Fibroblast of peridontal ligament (primary cell): Measurements from ENCODE around the gene TSHB.

Source experiments
- DNase-seq: peaks from one replicate; pipeline ENCODE4 v3.0.0-alpha.2; 2010; ENCODE audit errors: extremely low read depth

The TSHB gene

GRCh38 chr1:115060501-115060900, 30.9 kb downstream of the TSHB start:
- no peak for DNase-seq

GRCh38 chr1:115062542-115063004, 32.9 kb downstream of the TSHB start:
- DNase-seq = no peak

GRCh38 chr1:115063228-115063901, 33.7 kb downstream of the TSHB start:
- no peak for DNase-seq

DNA sequence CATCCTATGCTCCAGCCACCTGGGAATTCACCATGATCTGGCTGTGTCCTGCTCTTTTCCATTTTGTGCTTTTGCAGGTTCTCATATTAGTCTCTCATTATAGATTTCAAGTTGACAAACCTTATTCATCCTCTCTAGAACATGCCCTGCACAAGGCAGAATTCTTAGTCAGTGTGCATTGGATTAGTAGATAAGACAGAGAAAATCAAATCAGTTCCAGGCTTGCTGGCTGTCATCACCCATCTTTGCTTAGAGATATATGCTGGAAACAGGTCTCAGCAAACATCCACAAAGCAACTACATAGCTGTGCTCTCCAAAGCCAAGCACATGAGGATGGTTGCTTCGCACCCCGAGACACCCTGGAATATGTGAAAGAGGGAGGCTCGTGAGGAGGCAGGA, 34.8 kb downstream of the TSHB start:
- no peak for DNase-seq

- DNase-seq = no peak
Observed at GRCh38 chr1:115065021-115065420, 35.4 kb downstream of the TSHB start.

GRCh38 chr1:115067161-115067859, 37.7 kb downstream of the TSHB start:
- peak; percentile 31 for DNase-seq

DNA sequence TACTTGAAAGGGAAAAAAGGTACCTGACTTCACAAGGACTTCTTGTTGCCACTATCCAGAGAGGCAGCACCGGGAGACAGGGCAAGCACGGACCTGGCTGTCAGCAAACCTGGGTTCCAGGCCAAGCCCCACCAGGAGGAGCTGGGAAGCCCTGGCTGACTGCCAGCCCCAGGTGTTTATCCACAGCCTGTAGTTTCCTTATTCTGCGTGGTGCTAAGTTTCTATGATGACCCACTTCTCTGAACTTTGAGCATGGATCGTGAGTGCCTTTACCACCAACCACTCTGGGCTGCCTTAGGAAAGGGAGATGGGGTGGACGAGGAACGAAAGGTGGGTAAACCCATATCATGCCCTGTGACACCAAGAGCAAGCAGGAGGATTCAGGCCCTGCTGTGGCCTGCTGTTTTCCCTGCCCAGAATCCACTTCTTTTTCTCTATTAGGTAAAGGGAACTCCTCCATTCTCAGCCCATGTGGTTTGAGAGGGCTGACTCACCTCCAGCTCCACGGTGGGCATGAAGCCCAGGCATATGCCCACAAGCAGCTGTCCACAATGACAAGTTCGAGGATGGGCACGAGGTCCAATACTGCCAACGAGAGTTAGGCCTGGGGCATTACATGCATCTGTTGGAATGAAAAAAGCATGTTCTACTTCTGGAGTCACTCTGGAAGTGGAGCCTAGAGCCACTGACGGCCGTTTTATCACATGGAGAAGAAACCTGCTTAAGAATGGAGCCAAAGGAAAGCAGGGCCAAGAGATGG, 39.4 kb downstream of the TSHB start:
- DNase-seq = peak; percentile 21

- DNase-seq = peak; percentile 12
Observed at GRCh38 chr1:115069659-115070308, 40.2 kb downstream of the TSHB start.

GRCh38 chr1:115071012-115071664, 41.5 kb downstream of the TSHB start:
- DNase-seq = no peak

DNA sequence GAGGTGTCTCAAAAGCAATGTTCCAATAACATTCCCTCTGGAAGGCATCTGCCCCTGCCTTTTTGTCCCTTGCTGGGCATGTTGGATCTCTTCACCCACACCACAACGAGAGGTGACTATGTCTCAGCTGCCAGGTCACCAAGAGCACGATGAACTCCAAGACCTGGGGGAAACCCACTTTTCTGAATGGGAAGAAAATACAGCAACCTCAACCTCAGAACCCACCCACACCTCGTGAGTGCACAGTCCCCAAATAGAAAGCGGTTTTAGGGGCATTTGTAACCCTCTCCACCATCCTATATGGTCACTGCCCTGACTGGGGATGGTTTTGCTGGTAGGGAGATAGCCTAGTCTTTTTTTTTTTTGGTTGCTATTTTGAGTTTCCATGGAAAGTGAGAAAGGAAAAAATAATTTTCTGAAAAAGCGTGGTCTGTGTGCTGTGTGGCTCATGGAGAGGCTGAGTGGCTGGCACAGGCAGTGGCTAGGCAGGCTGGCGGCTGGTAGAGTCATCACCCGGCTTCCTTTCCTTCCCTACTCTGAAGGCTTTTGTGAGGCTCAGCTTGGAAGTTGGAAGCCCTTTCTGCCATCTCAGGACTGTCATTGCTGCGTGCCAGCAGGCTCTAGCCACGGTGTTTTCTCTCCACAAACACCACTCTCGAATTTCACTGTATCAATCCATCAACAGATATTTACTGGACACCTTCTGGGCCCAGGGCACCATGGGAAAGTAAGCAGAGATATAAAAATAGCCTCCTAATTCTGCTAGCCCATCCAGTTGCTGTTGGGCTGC, 43.9 kb downstream of the TSHB start:
- no peak for DNase-seq

DNA sequence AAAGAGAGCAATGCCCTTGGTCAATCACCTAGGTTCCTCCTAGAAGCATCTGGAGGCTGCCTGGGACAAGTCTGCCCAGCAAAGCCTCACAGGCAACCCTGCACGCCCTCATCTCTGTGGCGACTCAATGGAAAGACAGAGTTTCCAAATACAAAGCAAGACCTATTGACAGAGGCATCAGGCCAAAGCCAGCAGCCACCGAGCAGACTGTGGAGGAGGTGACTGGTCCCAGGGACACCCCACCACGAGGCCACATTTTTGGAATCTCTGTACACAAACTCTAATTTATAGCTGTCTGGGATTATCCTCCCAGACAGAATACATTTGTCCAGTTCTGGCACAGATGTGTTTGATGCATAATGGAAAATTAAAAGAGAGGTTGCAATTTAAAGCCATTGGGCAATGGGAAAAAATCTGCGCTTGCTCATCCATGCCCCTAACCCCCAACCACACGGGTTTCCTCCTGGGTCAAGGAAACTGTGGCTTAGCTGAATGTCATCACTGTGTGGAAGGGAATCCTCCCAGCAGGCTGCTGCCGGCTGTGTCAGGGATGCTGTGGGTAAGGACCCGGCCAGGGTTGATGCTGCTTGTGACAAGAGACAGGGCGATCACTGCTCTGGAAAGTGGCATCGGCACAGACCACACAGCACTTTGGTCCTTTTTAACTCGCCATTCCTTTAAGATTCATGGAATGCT, 45.4 kb downstream of the TSHB start:
- no peak for DNase-seq

DNA sequence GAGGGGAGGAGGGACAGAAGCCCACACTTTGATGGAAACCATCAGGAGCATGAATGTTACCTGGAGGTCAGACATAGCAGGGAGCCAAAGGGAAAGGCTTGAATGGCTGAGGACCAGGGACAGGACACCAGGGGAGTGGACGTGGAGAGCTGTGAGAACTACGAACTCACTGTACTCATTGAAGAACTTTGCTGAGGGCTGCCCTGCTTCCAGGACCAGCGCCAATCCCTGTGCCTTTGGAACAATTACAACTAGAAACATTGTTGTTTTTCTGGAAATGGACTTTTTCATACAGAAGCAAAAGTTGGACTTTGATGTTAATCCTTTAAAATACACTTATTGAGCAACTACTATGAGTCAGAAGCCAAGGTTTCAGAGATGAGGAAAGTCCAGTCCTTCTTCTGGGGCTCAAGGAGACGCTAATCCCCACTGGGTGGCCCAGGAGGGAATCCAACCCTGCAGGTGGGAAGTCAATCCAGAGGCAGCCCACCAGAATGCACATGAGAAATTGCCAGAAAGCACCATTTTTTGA, 46.8 kb downstream of the TSHB start:
- no peak for DNase-seq

GRCh38 chr1:115077286-115077983, 47.8 kb downstream of the TSHB start:
- DNase-seq = no peak

DNA sequence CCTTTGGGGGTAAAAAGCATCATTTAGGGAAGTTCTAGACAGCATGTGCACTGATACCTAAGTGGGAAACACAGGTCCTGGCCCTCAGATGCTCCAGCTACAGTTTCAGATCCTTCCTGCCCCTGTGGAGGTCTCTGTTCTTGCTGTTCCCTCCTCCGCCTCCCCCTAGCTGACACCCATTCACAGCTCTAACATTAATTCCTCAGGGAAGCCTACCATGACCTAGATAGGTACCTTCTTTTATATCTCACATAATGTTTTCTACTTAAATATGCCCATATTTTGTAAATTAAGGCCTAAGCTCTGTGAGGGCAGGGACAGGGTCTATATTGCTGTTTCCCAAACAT, 48.3 kb downstream of the TSHB start:
- no peak for DNase-seq

GRCh38 chr1:115078708-115079107, 49.1 kb downstream of the TSHB start:
- no peak for DNase-seq

- no peak for DNase-seq
Observed at GRCh38 chr1:115082949-115083348, 53.3 kb downstream of the TSHB start.
